Ecto neural progenitor cell (in vitro differentiated cells): ENCODE data around the gene CIROP.

Experiments used
- DNase-seq: peaks from one replicate; pipeline ENCODE4 v3.0.0-alpha.2; 2018; ENCODE audit warnings: low spot score

The CIROP gene

DNA sequence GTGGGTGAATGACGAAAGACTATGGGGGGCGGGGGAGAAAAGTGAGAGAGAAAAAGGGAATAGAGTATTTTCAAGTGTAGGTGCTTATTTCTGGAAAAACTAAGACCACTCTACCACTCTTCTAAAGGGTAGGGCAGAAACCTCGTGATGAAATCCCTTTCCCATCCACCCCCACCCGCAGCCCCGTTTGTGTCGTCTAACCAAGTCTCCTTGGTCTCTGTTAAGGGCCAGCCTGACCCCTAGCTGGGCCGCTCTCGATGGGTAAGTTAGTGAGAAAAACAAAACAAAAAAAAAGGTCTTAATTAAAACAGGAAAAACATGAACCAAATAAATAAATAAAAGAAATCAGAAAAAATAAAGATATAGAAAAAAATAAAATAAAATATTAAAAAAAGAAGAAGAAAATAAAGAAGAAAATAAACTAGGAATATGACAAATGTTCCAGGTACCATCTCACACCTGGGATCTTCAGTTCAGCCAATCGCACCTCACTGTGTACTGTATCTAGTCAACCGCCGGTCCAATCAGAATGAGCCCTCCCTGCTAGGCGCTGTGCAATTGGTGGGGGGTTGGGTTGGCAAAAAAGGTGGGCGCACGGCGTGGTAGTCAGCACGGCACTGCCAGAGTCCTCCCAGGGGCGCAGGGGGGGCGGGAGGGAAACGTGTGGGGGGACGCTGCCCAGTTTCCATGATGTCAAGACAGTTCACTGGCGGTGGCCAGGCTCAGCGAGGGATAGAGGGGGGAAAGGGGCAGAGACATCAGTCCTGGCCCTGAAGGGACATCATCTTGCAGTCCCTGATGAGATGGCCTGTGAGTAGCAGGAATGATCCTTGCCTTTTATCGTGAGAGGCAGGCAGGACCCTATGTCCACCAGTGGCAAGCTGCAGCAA is 37.7 kb downstream of the CIROP start:
- DNase-seq: peak; percentile 37

GRCh38 chr14:23066368-23066767 is 38.4 kb downstream of the CIROP start:
- DNase-seq: peak; percentile 29

DNA sequence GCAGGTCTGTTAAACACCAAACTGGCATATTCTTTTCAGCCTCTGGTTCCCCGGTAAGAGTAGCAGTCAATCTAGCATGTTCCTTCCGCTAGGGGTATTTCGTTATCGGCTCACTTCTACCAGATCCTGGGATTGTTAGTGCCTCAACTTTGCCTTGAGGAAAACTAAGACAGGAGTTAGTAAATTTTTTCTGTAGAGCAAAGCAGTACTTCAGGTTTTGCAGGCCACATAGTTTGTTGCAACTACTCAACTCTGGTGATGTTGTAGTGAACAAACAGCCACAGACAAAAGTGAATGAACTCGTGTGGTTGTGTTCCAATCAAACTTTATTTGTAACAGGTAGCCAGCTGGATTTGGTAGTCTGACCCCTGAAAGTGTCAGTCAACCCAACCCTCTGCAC is 41.2 kb downstream of the CIROP start:
- DNase-seq: peak; percentile 6

- no peak for DNase-seq
Observed at GRCh38 chr14:23062002-23062401, 42.8 kb downstream of the CIROP start.

DNA sequence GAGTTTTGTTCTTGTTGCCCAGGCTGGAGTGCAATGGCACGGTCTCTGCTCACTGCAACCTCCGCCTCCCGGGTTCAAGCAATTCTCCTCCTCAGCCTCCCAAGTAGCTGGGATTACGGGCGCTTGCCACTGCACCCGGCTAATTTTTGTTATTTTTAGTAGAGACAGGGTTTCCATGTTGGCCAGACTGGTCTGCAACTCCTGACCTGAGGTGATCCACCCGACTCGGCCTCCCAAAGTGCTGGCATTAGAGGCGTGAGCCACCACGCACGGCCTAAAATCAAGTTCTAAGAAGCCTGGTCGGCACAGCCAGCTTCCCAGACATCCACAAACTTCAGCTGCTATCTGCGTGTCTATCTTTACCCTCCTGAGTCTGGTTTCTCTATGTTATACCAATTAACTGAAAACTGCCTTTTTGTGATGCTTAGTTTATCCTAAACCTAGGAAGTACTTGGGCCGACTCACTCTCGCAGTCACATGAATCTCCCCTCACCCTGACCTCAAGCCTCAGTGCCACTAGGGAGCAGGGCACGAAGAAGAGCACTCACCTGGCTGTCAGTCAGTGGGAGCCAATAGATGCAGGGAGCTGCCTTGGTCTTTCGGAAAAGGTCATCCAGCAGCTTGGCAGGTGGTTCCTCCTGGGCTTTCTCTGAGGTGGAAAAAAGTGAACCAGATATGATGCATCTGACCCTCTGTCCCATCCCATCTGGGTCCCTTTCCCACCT is 44.1 kb downstream of the CIROP start:
- DNase-seq: no peak

DNA sequence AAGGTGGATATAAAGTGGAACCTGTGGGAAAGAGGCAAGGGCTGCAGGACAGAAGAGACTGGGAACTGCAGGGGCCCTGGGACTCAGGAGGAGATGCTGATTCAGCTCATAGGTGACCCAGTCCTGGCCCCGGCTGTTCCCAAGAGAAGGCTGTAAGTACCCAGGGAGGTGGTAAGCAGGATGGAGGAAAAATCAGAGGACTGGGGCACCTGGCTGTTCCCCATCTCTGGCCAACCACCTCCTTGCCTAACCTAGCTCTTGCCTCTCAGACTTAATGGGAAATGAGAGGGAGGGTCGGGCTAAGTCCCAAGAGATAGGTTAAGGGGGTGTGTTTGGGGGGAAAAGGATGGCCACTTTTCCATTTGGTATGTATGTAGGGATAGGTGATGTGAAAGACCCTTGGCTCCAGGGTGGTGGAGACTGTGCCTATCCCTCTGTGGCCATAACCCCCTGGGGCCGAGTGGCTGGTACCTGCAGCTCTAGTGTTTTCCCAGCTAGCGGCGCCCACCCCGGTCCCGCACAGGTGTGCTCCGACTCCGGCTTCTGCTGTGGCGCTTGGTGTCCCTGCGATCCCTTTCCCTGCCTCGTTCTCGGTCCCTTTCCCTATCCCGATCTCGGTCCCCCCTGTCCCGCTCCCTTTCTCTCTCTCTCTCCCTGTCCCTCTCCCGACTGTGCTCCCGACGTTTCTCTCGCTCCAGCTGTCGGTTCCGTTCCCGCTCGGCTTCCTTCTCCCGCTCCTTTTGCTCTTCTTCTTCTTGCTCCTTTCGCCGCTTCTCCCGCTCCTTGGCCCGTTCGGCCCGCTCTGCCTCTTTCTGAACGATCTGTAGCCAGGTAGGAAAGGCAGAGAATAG is 45.9 kb downstream of the CIROP start:
- DNase-seq: peak; percentile 49

DNA sequence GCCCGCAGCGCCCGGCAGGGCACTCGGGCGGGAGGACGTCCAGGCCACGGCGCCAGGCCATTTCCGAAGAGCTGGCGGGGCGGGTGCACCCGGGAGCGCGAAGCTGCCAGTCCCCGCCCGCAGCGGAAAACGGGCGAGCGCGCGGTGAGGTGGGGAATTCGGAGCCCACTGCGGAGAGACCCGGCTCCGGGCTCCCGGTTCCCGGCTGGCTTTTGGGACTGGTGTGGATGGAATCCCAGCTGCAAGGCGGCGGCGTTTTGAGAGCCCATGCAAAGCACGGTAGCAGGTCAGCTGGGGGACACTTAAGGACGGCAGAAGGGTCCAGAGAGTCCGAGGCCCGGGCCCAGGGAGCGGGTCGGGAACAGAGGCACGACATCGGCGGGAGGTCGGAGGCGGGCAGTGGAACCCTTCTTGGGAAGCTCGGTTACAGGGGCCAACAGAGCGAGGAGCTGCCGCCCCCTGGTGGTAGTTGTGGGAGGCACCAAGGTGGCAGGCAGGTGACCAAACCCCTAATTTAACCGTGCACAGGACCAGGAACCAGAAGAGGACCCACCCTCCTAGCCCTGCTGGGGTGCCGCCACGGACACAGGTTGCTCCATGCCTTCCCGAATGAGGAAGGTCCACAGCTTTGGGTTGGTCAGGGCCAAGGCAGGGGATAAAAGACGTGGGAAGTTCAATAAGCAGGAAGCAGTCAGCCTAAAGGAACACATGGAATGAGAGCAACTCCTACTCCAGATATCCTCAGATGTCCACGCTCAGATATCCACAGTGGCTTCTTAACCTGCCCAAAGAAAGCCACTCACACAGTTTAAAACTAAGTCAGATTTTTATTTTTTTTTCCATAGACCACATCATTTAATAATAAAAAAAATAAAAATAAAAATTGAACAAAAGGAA is 46.8 kb downstream of the CIROP start:
- DNase-seq: peak; percentile 94

DNA sequence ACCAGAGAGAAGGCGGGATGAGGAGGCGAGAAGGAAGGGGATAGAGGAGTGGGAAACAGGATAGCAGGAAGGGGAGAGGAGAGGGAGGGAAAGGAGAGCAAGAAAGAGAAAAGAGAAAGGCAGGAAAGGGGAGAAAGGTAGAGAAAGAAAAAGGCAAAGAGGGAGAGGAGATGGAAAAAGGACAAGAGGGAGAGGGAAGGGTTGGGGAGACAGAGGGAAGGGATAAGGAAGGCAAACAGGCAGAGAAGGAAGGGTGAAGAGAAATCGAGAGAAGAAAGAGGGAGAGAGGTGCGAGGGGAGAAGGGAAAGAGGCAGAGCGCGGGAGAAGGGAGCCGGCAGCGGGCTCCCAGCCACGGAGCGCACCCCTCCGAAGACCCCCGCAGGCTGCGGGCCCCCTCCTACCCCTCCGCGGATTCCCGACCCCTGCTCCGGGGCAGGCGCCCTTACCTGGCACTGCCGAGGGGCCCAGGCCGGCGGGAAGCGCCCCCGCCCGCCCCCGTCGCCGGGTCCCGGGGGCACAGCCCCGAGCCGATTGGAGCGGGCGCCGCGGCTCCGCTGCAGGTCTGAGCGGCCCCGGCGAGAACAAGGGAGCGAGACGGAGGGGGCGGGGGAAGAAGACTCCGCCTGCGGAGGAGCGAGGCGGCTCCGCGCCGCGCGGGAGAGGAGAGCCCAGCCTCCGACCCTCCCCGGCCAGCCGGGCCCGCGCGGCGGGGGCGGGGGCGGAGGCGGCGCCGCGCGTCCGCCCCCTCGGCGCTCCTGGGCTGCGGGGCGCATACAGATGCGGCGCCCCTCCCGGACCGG is 47.6 kb downstream of the CIROP start, which contains the start of gene CDH24:
TSS of gene CDH24 (minus strand) at position 565 of the 801 bp plus-strand sequence. CDS start 1,787 bp downstream, outside the sequence.
- peak; percentile 87 for DNase-seq

- DNase-seq: peak; percentile 88
Observed at GRCh38 chr14:23056145-23056955, 48.4 kb downstream of the CIROP start.

DNA sequence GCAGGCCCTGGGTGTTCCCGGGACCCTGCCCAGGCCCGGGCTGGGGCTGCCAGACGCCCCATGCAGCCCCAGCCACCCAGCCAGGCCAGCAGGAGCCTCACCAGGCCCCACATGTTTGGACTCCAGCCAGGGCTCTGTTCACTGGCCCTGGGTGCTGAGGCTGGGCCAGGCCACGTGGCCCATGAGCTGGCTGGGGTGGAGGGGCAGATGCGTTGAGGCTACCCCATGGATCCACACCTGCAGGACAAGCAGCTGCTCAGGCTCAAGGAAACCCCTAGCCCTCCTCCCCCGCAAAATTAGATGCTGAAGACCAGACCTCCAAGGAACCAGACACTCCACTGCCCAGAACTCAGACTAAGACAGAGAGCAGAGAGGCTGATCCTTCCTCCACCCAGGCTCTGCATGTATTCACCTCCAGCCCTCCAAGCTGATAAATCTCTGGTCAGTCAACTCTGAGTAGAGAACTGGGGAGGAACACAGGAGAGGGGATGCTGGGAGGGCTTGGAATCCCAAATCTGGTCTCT is 49.1 kb downstream of the CIROP start:
- no peak for DNase-seq

- no peak for DNase-seq
Observed at GRCh38 chr14:23055147-23055550, 49.6 kb downstream of the CIROP start.

- peak; percentile 56 for DNase-seq
Observed at GRCh38 chr14:23054000-23054811, 50.6 kb downstream of the CIROP start.

GRCh38 chr14:23053426-23053825 is 51.4 kb downstream of the CIROP start:
- peak; percentile 43 for DNase-seq

DNA sequence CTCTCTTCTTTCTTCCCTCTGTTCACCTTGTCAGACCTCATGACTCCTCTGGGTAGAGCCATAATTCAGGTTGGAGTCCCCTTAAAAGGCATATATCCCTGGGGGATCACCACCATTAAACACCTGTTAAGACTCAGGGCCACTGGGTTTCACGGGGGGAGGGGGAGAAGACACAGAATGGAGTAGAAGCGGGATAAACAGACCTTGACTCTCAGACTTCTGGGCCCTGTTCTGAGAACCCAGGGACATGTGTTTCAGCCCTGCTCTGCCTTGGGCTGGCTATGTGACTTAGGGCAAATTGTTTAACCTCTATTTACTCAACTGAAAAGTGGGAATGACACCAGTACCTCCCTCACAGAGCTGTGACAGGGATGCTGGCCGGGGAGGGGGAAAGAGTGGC is 52.1 kb downstream of the CIROP start:
- DNase-seq: no peak

- DNase-seq: peak; percentile 46
Observed at GRCh38 chr14:23052182-23052623, 52.6 kb downstream of the CIROP start.

- no peak for DNase-seq
Observed at GRCh38 chr14:23051141-23052057, 53.4 kb downstream of the CIROP start.
